Adrenal gland (tissue), 5 donors: ENCODE data around the gene ANKS6.

Experiments
- CTCF ChIP-seq, 6 experiments: fragments of 450-650 bp in 4 of 6; fragments of 200-600 bp in 2 of 6; sonication (generic) in 1 of 6; IDR thresholded peaks; 1 replicate in 5 of 6; 2 replicates in 1 of 6; pipeline versions ENCODE4 v1.5.1 to v1.8.0; 2016 to 2021; ENCODE audit warnings: antibody characterized with exemption in 6 of 6, mild to moderate bottlenecking in 2 of 6, moderate library complexity in 1 of 6
- POLR2A ChIP-seq, 2 donors: fragments of 450-650 bp; IDR thresholded peaks; one replicate each; pipeline ENCODE4 v1.6.1; 2017; ENCODE audit warnings: antibody characterized with exemption in 2 of 2, mild to moderate bottlenecking in 2 of 2, moderate library complexity in 1 of 2
- donor health status: DM: no; HTN: no; CAD: no.

DNA sequence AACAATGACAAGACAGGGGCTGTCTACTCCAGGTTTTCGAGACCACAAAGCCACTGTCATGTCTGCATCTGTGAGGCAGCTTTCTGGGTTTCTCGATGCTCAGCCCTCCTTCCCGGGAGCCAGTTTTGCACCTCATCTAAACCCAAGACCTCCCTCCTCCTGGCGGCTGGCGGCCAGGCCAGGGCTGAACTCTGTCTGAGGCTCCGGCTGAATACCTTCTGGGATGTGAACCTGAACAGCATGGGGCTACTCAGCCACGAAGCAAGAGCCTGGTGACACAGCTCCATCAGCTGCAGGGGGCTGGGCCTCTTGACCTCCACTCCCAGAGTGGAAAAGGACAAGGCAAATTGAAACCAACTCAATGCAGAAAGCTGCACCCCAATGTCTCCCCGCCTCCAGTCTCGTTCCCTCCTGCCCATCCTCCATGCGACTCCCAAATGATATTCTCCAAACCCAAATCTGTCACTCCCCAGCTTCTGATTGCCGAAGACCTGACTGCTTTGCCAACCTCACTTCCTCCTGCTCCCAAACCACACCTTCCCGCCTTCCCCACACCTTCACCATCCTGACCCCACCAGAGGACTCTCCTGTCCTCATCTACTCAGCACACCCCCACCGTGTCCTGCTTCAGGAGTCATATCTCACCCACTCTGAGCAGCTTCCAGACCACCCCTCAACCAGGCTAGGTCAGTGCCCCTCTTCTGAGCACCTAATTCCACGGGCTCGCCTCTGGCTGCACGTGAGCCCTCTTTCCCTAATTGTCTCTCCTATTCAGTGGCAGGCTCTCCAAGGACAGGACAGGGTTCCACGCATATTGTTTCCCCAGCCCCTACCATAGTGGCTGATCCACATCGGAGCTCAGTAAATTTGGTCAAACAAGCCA lies 4.5 kb downstream of the ANKS6 start:
- TF ChIP-seq CTCF (IDR thresholded peaks at IDR 0.05) (no peak), POLR2A (IDR thresholded peaks at IDR 0.05) (no peak)
